ENCODE measurements around the gene PEAK1. TPM values are rescaled to one million over a fixed set of nuclear protein-coding genes. Genes with fewer than 3 reads are reported as not detected.
A peak's percentile ranks its signal among the peaks of the same experiment; 100 is the strongest.
"Not testable (repeated sequence)": the region's sequence is repeated elsewhere in the genome, so short reads cannot be mapped to it uniquely, and the experiment has no call there.

The PEAK1 gene
- polyA plus RNA-seq, 4 donors = 26.6 to 30.6 (median 28.6) TPM

GRCh38 chr15:77184352-77184751, 235.6 kb downstream of the PEAK1 start:
- DNase-seq (ENCODE audit: low read depth in 4 of 4, low spot score in 3 of 4) = not testable (repeated sequence)

GRCh38 chr15:77183066-77183465, 236.8 kb downstream of the PEAK1 start:
- DNase-seq (ENCODE audit: low read depth in 4 of 4, low spot score in 3 of 4) = no peak

GRCh38 chr15:77181305-77182074, 238.4 kb downstream of the PEAK1 start:
- no peak for DNase-seq (ENCODE audit: low read depth in 4 of 4, low spot score in 3 of 4)

- no peak for DNase-seq (ENCODE audit: low read depth in 4 of 4, low spot score in 3 of 4)
Measured at GRCh38 chr15:77180757-77181156, 239.1 kb downstream of the PEAK1 start.

GRCh38 chr15:77180270-77180669, 239.6 kb downstream of the PEAK1 start:
- DNase-seq (ENCODE audit: low read depth in 4 of 4, low spot score in 3 of 4) = no peak

- DNase-seq (ENCODE audit: low read depth in 4 of 4, low spot score in 3 of 4) = no peak
Measured at GRCh38 chr15:77179541-77179998, 240.3 kb downstream of the PEAK1 start.

- DNase-seq (ENCODE audit: low read depth in 4 of 4, low spot score in 3 of 4) = no peak
Measured at GRCh38 chr15:77178411-77178810, 241.5 kb downstream of the PEAK1 start.

GRCh38 chr15:77176148-77176547, 243.8 kb downstream of the PEAK1 start:
- DNase-seq (ENCODE audit: low read depth in 4 of 4, low spot score in 3 of 4) = not testable (repeated sequence)

- DNase-seq (ENCODE audit: low read depth in 4 of 4, low spot score in 3 of 4) = no peak
Measured at GRCh38 chr15:77173487-77173886, 246.4 kb downstream of the PEAK1 start.

- DNase-seq (ENCODE audit: low read depth in 4 of 4, low spot score in 3 of 4) = no peak
Measured at GRCh38 chr15:77171221-77171967, 248.5 kb downstream of the PEAK1 start.

GRCh38 chr15:77168616-77169015, 251.3 kb downstream of the PEAK1 start:
- no peak for DNase-seq (ENCODE audit: low read depth in 4 of 4, low spot score in 3 of 4)

GRCh38 chr15:77168141-77168540, 251.8 kb downstream of the PEAK1 start:
- DNase-seq (ENCODE audit: low read depth in 4 of 4, low spot score in 3 of 4) = no peak

- no peak for DNase-seq (ENCODE audit: low read depth in 4 of 4, low spot score in 3 of 4)
Measured at GRCh38 chr15:77167406-77167805, 252.5 kb downstream of the PEAK1 start.

- no peak for DNase-seq (ENCODE audit: low read depth in 4 of 4, low spot score in 3 of 4)
Measured at GRCh38 chr15:77163781-77164384, 256.0 kb downstream of the PEAK1 start.

GRCh38 chr15:77162872-77163633, 256.9 kb downstream of the PEAK1 start:
- no peak for DNase-seq (ENCODE audit: low read depth in 4 of 4, low spot score in 3 of 4)

- DNase-seq (ENCODE audit: low read depth in 4 of 4, low spot score in 3 of 4) = peak in 3 of 4 donors; percentile 8 to 42 (median 40)
Measured at GRCh38 chr15:77160562-77161478, 259.1 kb downstream of the PEAK1 start.

- DNase-seq (ENCODE audit: low read depth in 4 of 4, low spot score in 3 of 4) = not testable (repeated sequence)
Measured at GRCh38 chr15:77156000-77156399, 263.9 kb downstream of the PEAK1 start.

GRCh38 chr15:77148191-77148590, 271.7 kb downstream of the PEAK1 start:
- DNase-seq (ENCODE audit: low read depth in 4 of 4, low spot score in 3 of 4) = no peak

- no peak for DNase-seq (ENCODE audit: low read depth in 4 of 4, low spot score in 3 of 4)
Measured at GRCh38 chr15:77145370-77145769, 274.5 kb downstream of the PEAK1 start.

Data from right renal pelvis (tissue), 4 donors.